GM12878 (cell line): ENCODE results near the gene TSPAN31. TPM values are rescaled to one million over a fixed set of nuclear protein-coding genes. Genes with fewer than 3 reads are reported as not detected.

Source experiments
- ATAC-seq: fragments of 200-7000 bp; cut with Tn5 transposase; 3 replicates; pipeline ENCODE4 v1.9.1; 2020; ENCODE audit warnings: mild to moderate bottlenecking, moderate library complexity
- BruUV-seq: library from RNA; stranded (reverse); fragments of 400-500 nt; replicated peaks from 2 replicates; lab custom pipeline; 2021; lab: Mats Ljungman, UMichigan
- CTCF ChIA-PET: fragments of 300-600 bp; sonication (Branson Sonifier 250); formaldehyde crosslinking; extraction: SDS; loops from one replicate; lab custom pipeline; 2021; ENCODE audit warnings: inconsistent platforms; lab: Yijun Ruan, JAX
- POLR2A ChIA-PET: fragments of 350-600 bp; formaldehyde crosslinking; extraction: SDS; loops from one replicate; lab custom pipeline; 2021; ENCODE audit warnings: inconsistent platforms; lab: Charles Lee
- RAD21 ChIA-PET: fragments of 300-600 bp; sonication (Branson Sonifier 250); formaldehyde crosslinking; loops from one replicate; lab custom pipeline; 2023; ENCODE audit warnings: antibody characterized with exemption; ENCODE audit not compliant: unreplicated experiment; lab: Charles Lee
- SMC1A ChIA-PET: fragments of 300-600 bp; sonication (Branson Sonifier 250); formaldehyde crosslinking; loops from one replicate; lab custom pipeline; 2023; ENCODE audit not compliant: unreplicated experiment, uncharacterized antibody; lab: Charles Lee
- DNase-seq: peaks from one replicate; pipeline ENCODE4 v3.0.0-alpha.2; 2011; ENCODE audit warnings: low read depth, low spot score
- FAIRE-seq: peaks from 3 replicates; lab custom pipeline; 2011; peaks lifted over from hg19 to GRCh38; lab: Jason Lieb, UNC
- H2AFZ ChIP-seq: 2 replicates; pipeline ENCODE4 v1.6.0; 2011; ENCODE audit warnings: low read depth, low read length, control low read depth; ENCODE audit not compliant: control insufficient read depth
- H3K27ac ChIP-seq: 2 replicates; pipeline ENCODE4 v1.5.1; 2011; ENCODE audit warnings: control low read depth; ENCODE audit not compliant: control insufficient read depth, insufficient read depth
- H3K27me3 ChIP-seq, 2 experiments: replicated peaks in 1 of 2; 2 replicates each; pipeline versions ENCODE4 v1.6.0 to v1.6.1; 2011; ENCODE audit warnings: low read length in 1 of 2; ENCODE audit not compliant: control insufficient read depth in 2 of 2, insufficient read depth in 2 of 2
- H3K36me3 ChIP-seq, 2 experiments: 2 replicates each; pipeline ENCODE4 v1.5.1; 2011; ENCODE audit warnings: low read length in 1 of 2; ENCODE audit not compliant: control insufficient read depth in 2 of 2, insufficient read depth in 2 of 2
- H3K4me1 ChIP-seq: 2 replicates; pipeline ENCODE4 v1.6.1; 2011; ENCODE audit warnings: mild to moderate bottlenecking, low read length, moderate library complexity, mixed read lengths; ENCODE audit not compliant: control insufficient read depth, insufficient read depth
- H3K4me2 ChIP-seq: 2 replicates; pipeline ENCODE4 v1.6.0; 2011; ENCODE audit warnings: control low read depth; ENCODE audit not compliant: control insufficient read depth, insufficient read depth
- H3K4me3 ChIP-seq: fragments of 200-600 bp; sonication (generic); 2 replicates; pipeline ENCODE4 v1.5.1; 2016
- H3K79me2 ChIP-seq: 2 replicates; pipeline ENCODE4 v1.6.0; 2011; ENCODE audit warnings: low read length; ENCODE audit not compliant: control insufficient read depth, insufficient read depth
- H3K9ac ChIP-seq: 2 replicates; pipeline ENCODE4 v1.8.0; 2011; ENCODE audit warnings: low read length, control low read depth, mixed read lengths; ENCODE audit not compliant: control insufficient read depth, insufficient read depth
- H3K9me3 ChIP-seq: replicated peaks from 3 replicates; pipeline ENCODE4 v1.5.1; 2011; ENCODE audit warnings: mild to moderate bottlenecking, low read length; ENCODE audit not compliant: control insufficient read depth, insufficient read depth
- H4K20me1 ChIP-seq: 2 replicates; pipeline ENCODE4 v1.6.0; 2011; ENCODE audit not compliant: control insufficient read depth, insufficient read depth
- KAT2A ChIP-seq: conservative IDR thresholded peaks from 2 replicates; pipeline ENCODE4 v1.6.1; 2011; ENCODE audit warnings: low read depth, low read length; ENCODE audit not compliant: control insufficient read depth
- TCF3 ChIP-seq: IDR thresholded peaks from 2 replicates; pipeline ENCODE4 v1.6.1; 2012; ENCODE audit warnings: low read depth, mild to moderate bottlenecking, low read length, borderline replicate concordance; ENCODE audit not compliant: insufficient read depth
- YY1 ChIP-seq: IDR thresholded peaks from 2 replicates; pipeline ENCODE4 v1.6.1; 2011; ENCODE audit warnings: low read depth, mild to moderate bottlenecking, low read length
- WGBS: methylation state at CpG from one replicate; pipeline ENCODE4 v1.1.6; 2016; ENCODE audit warnings: low lambda C conversion rate; ENCODE audit not compliant: insufficient replicate concordance, insufficient coverage; ENCODE audit errors: missing lambda C conversion rate; 5-methylcytosine and 5-hydroxymethylcytosine counted together
- in situ Hi-C: fragments of 300-500 bp; cut with MboI; formaldehyde crosslinking; loops from 9 replicates; pipeline ENCODE4 v1.14.3; 2018; ENCODE audit warnings: mixed read lengths
- intact Hi-C: fragments of 100-400 bp; cut with micrococcal nuclease; formaldehyde crosslinking; loops from one replicate; pipeline ENCODE4 v1.14.2; 2022; ENCODE audit not compliant: unreplicated experiment
- polyA plus RNA-seq, 11 experiments: library from polyadenylated mRNA; depleted of rRNA in 4 of 11; unstranded in 6 of 11; stranded (reverse) in 5 of 11; fragments of >200 nt; fragmentation: Nextera tagmentation in 4 of 11; fragmentation: Illumina TruSeq in 1 of 11; extraction: Ambion mirVana in 4 of 11; extraction: Trizol in 1 of 11; gene quantifications; 1 replicate in 1 of 11; 2 replicates in 10 of 11; pipeline versions ENCODE4 v1.2.1 to v1.2.3, GENCODE V29; 2011 to 2016; ENCODE audit warnings: inconsistent platforms in 2 of 11, missing spikeins in 2 of 11, low read depth in 1 of 11
- total RNA-seq, 4 experiments: library from RNA; depleted of rRNA in 3 of 4; stranded (reverse); fragments of >200 nt in 3 of 4; fragmentation: Illumina TruSeq in 1 of 4; extraction: Trizol in 1 of 4; gene quantifications; 2 replicates each; pipeline versions ENCODE4 v1.2.1 to v1.2.3, GENCODE V29; 2013 to 2021
- TF ChIP-seq, protein P1 (sequence below): fragments of 450-650 bp; IDR thresholded peaks from 2 replicates; pipeline ENCODE4 v1.6.1; 2017; ENCODE audit warnings: low read depth, mild to moderate bottlenecking, moderate library complexity
- TF ChIP-seq, protein P2 (sequence below), 3 experiments: IDR thresholded peaks in 2 of 3; conservative IDR thresholded peaks in 1 of 3; 2 replicates each; pipeline ENCODE4 v1.5.1; 2011; ENCODE audit warnings: low read depth in 3 of 3, low read length in 3 of 3, mild to moderate bottlenecking in 3 of 3, control low read depth in 2 of 3, moderate library complexity in 2 of 3, inconsistent platforms in 1 of 3, mixed read lengths in 1 of 3; ENCODE audit not compliant: control insufficient read depth in 2 of 3, insufficient read depth in 1 of 3; ENCODE audit errors: extremely low read depth in 1 of 3
- TF ChIP-seq, protein P3 (sequence below): fragments of 450-650 bp; conservative IDR thresholded peaks from 2 replicates; pipeline ENCODE4 v1.6.1; 2017; ENCODE audit warnings: mild to moderate bottlenecking, moderate library complexity
- TF ChIP-seq, protein P4 (sequence below): IDR thresholded peaks from 2 replicates; pipeline ENCODE4 v1.6.1; 2012; ENCODE audit warnings: improper control_type of control experiment, low read depth, low read length; ENCODE audit not compliant: insufficient replicate concordance

The TSPAN31 gene
- total and polyA plus RNA-seq, 10 of the 15 experiments (the other 5 are each of a cell fraction or from before 2014, with no cell fraction given) = 11.8 to 32.2 (median 24.7) TPM

DNA sequence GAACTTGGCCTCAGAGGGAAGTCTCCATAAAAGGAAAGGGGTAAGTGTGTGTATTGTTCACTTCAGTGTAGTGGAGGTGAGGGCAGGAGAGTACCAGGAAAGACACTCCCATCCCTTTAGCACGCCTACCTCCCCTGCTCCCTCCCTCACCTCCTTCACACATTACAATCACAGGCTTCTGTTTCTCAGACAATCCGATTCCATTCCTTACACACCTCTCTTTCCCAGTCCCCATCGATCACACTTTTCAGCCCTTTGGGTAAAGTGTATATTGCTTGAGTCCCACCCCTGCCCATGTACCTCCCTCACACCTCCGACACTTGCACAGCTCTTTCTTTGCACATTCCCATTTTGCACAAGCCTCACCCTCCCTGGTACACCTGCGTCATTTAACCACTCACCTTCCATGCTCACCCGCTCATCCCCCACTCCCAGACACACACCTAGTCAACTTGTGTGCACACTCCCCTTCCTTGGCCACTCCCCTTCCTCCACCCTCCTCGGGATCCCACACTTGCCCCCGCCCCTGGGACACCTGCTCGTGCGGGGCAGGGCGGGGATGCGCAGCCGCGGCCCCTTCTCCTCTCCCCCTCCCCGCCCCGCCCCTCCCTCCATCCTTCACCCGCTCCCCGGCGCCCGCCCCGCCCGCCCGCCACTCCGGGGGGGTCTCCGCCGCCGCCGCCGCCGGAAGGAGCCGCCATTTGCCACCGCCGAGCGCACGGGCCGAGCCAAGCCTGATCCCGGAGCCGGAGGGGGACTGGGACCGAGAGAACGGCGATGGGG lies 9.8 kb downstream of the TSPAN31 start, which contains the start of gene MARCHF9 (continued):
- TF ChIP-seq, protein P1, sequence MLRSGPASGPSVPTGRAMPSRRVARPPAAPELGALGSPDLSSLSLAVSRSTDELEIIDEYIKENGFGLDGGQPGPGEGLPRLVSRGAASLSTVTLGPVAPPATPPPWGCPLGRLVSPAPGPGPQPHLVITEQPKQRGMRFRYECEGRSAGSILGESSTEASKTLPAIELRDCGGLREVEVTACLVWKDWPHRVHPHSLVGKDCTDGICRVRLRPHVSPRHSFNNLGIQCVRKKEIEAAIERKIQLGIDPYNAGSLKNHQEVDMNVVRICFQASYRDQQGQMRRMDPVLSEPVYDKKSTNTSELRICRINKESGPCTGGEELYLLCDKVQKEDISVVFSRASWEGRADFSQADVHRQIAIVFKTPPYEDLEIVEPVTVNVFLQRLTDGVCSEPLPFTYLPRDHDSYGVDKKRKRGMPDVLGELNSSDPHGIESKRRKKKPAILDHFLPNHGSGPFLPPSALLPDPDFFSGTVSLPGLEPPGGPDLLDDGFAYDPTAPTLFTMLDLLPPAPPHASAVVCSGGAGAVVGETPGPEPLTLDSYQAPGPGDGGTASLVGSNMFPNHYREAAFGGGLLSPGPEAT = 0 out of 2 replicates have a peak, but pooled peaks have one; percentile 44

DNA sequence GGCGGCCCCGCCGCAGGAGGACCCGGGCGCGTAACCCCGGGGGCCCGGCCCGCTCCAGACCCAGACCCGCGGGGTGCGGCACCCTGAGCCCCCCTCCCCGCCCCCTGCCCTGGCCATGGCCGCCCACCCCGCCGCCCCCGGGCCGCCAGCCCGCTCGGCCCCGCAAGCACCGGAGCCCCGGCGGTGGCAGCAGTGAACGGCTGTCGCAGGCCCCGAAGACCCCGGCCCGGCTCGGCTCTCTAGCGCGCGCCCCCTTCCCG lies 10.3 kb downstream of the TSPAN31 start:
- intact Hi-C loops = loop anchor here (5.0 to 10.0 kb wide), 2 partner anchors 77 to 280 kb away; partner anchors contain the start of gene ARHGAP9
- in situ Hi-C loops = no loop called here

More for the DNA sequence above, 10.3 kb downstream of the TSPAN31 start:
- ChIA-PET CTCF (interaction anchor here (4.7 kb wide), 1 partner anchor 13 kb away, joined by 62 read pairs; the partner anchor contains the start of gene CYP27B1), SMC1A (no interaction called here), RAD21 (no interaction called here), POLR2A (interaction anchor here (2.5 kb wide), 1 partner anchor 10 kb away, joined by 19 read pairs; the partner anchor contains the start of gene TSPAN31)
- H3K4me3 ChIP-seq = no peak overlapping the region
- H4K20me1 ChIP-seq = no peaks in the 10 kb centered on the region; the same call in 1 of the 2 replicates
- TF ChIP-seq, protein P2, sequence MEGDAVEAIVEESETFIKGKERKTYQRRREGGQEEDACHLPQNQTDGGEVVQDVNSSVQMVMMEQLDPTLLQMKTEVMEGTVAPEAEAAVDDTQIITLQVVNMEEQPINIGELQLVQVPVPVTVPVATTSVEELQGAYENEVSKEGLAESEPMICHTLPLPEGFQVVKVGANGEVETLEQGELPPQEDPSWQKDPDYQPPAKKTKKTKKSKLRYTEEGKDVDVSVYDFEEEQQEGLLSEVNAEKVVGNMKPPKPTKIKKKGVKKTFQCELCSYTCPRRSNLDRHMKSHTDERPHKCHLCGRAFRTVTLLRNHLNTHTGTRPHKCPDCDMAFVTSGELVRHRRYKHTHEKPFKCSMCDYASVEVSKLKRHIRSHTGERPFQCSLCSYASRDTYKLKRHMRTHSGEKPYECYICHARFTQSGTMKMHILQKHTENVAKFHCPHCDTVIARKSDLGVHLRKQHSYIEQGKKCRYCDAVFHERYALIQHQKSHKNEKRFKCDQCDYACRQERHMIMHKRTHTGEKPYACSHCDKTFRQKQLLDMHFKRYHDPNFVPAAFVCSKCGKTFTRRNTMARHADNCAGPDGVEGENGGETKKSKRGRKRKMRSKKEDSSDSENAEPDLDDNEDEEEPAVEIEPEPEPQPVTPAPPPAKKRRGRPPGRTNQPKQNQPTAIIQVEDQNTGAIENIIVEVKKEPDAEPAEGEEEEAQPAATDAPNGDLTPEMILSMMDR (IDR thresholded peaks at IDR 0.05 in 2 of 3, conservative IDR thresholded peaks at IDR 0.05 in 1 of 3; ENCODE audit: control insufficient read depth in 2 of 3, extremely low read depth in 1 of 3, insufficient read depth in 1 of 3, low read depth in 3 of 3, low read length in 3 of 3) = no peak
- TF ChIP-seq TCF3 = no peak
- TF ChIP-seq, protein P3, sequence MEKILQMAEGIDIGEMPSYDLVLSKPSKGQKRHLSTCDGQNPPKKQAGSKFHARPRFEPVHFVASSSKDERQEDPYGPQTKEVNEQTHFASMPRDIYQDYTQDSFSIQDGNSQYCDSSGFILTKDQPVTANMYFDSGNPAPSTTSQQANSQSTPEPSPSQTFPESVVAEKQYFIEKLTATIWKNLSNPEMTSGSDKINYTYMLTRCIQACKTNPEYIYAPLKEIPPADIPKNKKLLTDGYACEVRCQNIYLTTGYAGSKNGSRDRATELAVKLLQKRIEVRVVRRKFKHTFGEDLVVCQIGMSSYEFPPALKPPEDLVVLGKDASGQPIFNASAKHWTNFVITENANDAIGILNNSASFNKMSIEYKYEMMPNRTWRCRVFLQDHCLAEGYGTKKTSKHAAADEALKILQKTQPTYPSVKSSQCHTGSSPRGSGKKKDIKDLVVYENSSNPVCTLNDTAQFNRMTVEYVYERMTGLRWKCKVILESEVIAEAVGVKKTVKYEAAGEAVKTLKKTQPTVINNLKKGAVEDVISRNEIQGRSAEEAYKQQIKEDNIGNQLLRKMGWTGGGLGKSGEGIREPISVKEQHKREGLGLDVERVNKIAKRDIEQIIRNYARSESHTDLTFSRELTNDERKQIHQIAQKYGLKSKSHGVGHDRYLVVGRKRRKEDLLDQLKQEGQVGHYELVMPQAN = no peak
- no peak for TF ChIP-seq KAT2A
- TF ChIP-seq, protein P4, sequence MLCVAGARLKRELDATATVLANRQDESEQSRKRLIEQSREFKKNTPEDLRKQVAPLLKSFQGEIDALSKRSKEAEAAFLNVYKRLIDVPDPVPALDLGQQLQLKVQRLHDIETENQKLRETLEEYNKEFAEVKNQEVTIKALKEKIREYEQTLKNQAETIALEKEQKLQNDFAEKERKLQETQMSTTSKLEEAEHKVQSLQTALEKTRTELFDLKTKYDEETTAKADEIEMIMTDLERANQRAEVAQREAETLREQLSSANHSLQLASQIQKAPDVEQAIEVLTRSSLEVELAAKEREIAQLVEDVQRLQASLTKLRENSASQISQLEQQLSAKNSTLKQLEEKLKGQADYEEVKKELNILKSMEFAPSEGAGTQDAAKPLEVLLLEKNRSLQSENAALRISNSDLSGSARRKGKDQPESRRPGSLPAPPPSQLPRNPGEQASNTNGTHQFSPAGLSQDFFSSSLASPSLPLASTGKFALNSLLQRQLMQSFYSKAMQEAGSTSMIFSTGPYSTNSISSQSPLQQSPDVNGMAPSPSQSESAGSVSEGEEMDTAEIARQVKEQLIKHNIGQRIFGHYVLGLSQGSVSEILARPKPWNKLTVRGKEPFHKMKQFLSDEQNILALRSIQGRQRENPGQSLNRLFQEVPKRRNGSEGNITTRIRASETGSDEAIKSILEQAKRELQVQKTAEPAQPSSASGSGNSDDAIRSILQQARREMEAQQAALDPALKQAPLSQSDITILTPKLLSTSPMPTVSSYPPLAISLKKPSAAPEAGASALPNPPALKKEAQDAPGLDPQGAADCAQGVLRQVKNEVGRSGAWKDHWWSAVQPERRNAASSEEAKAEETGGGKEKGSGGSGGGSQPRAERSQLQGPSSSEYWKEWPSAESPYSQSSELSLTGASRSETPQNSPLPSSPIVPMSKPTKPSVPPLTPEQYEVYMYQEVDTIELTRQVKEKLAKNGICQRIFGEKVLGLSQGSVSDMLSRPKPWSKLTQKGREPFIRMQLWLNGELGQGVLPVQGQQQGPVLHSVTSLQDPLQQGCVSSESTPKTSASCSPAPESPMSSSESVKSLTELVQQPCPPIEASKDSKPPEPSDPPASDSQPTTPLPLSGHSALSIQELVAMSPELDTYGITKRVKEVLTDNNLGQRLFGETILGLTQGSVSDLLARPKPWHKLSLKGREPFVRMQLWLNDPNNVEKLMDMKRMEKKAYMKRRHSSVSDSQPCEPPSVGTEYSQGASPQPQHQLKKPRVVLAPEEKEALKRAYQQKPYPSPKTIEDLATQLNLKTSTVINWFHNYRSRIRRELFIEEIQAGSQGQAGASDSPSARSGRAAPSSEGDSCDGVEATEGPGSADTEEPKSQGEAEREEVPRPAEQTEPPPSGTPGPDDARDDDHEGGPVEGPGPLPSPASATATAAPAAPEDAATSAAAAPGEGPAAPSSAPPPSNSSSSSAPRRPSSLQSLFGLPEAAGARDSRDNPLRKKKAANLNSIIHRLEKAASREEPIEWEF = no peak
- TF ChIP-seq YY1 = no peak; the same call in 1 of the 2 replicates
- DNase-seq (no peak), ATAC-seq (no peak), FAIRE-seq (no peak)
- H3K9ac ChIP-seq = no peak overlapping the region
- H3K27me3 ChIP-seq = no peaks in the 10 kb centered on the region
- no peak overlapping the region for H2AFZ ChIP-seq
- 0% methylated on average over 3 of the region's 34 CpGs for WGBS
- H3K9me3 ChIP-seq = no peaks in the 10 kb centered on the region; the same call in 2 of the 3 replicates
- H3K79me2 ChIP-seq = peaks cover 21% of the 10 kb centered on the region
- no TSS peak for BruUV-seq
- peaks cover 0 to 5% of the 10 kb centered on the region in 2 experiments; a peak in 2 of 4 replicates for H3K36me3 ChIP-seq
- H3K4me2 ChIP-seq = no peak overlapping the region
- no peak overlapping the region for H3K27ac ChIP-seq
- H3K4me1 ChIP-seq = peaks cover 27% of the 10 kb centered on the region
